Stimulated activated CD4-positive, alpha-beta T cell treated with anti-CD3 and anti-CD28 coated beads, TNF-alpha, amount 100 ng/mL, for 24 hours (primary cell): ENCODE data around the gene PTTG1IP2.

Source experiments
- DNase-seq, 3 experiments: peaks; one replicate each; pipeline ENCODE4 v3.0.0-alpha.2; 2020; ENCODE audit warnings: low read depth in 3 of 3

Gene PTTG1IP2

DNA sequence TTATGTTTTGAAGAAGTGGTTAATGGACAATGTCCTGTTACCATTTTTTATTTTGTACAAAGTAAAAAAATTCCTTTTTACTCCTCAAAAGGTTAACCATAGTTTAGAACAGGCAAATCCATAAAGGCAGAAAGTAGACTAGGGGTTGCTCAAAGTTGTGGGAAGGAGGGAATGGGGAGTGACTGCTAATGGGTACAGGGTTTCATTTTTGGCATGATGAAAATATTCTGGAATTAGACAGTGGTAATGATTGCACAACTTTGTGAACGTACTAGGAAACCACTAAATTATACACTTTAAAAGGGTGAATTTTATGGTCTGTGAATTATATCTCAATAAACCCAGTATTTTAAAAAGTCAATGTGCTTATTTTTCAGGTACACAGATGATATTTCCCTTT lies 91.3 kb downstream of the PTTG1IP2 start:
- DNase-seq = no peak
